Pancreas (tissue), 10 donors: ENCODE results near the gene RIC3. TPM values are rescaled to one million over a fixed set of nuclear protein-coding genes. Genes with fewer than 3 reads are reported as not detected.

Experiments used
- ATAC-seq, 4 donors: fragments of 200-7000 bp; cut with Tn5 transposase; one replicate each; pipeline versions ENCODE4 v1.8.0 to v1.9.1; 2020; ENCODE audit warnings: mild to moderate bottlenecking in 4 of 4, moderate library complexity in 4 of 4
- DNase-seq, 6 donors: peaks; one replicate each; pipeline ENCODE4 v3.0.0-alpha.2; 2020
- FAIRE-seq: peaks from 2 replicates; lab custom pipeline; 2012; peaks lifted over from hg19 to GRCh38; lab: Jason Lieb, UNC
- H3K27ac ChIP-seq, 4 donors: fragments of 200-600 bp; sonication (generic); 1 replicate in 3 of 4; 2 replicates in 1 of 4; pipeline versions ENCODE4 v1.5.0 to v1.8.0; 2020
- H3K27me3 ChIP-seq, 4 donors: fragments of 200-600 bp; one replicate each; pipeline ENCODE4 v1.8.0; 2021
- H3K36me3 ChIP-seq, 3 donors: fragments of 200-600 bp; sonication (generic) in 1 of 3; one replicate each; pipeline versions ENCODE4 v1.5.0 to v1.8.0; 2020 to 2021
- H3K4me1 ChIP-seq, 3 donors: fragments of 200-600 bp; one replicate each; pipeline ENCODE4 v1.8.0; 2021
- H3K4me3 ChIP-seq, 4 donors: fragments of 200-600 bp; sonication (generic) in 2 of 4; one replicate each; pipeline versions ENCODE4 v1.5.0 to v1.8.0; 2020 to 2021
- H3K9me3 ChIP-seq, 4 donors: fragments of 200-600 bp; one replicate each; pipeline ENCODE4 v1.8.0; 2021
- CTCF ChIP-seq, 4 donors: fragments of 200-600 bp; sonication (generic) in 3 of 4; IDR thresholded peaks; one replicate each; pipeline versions ENCODE4 v1.5.0 to v1.8.0; 2021; ENCODE audit warnings: antibody characterized with exemption in 4 of 4
- WGBS, 2 donors: extraction: QIAGEN DNeasy Blood & Tissue Kit; methylation state at CpG; one replicate each; pipeline ENCODE4 v1.1.7; 2013; 5-methylcytosine and 5-hydroxymethylcytosine counted together
- intact Hi-C, 3 donors: fragments of 100-400 bp; cut with DNase I; formaldehyde crosslinking; loops; one replicate each; pipeline versions ENCODE4 v1.11.1 to v1.14.2; 2022
- polyA plus RNA-seq, 2 donors: library from polyadenylated mRNA; stranded (reverse); fragments of 200-250 nt; gene quantifications; one replicate each; pipeline ENCODE4 v1.2.3, GENCODE V29; 2013
- total RNA-seq, 6 donors: library from RNA; stranded (reverse); fragmentation: NEBNext Ultra II Directional in 4 of 6; extraction: Animal tissue kit (Norgen Biotek cat#: 25700) in 4 of 6; gene quantifications; one replicate each; pipeline versions ENCODE4 v1.2.1 to v1.2.4, GENCODE V29; 2021 to 2023
- donor health status: healthy with polysubstance abuse.
- donor health status: DM: no; HTN: no; CAD: no; lungs with moderate emphysema.
- donor health status: DM: no; HTN: no; CAD: no.
- donor health status: control.
- donor health status: control.
- donor health status: Bipolar disorder and iron deficiency.
- donor health status: DM: yes; HTN: yes; CAD: no.
- donor health status: DM: no; HTN: no; CAD: no.
- donor health status: DM: no; HTN: no; CAD: no.
- donor health status: DM: yes; HTN: yes; CAD: no.

Gene RIC3
- total and polyA plus RNA-seq, 8 donors: 11.3 to 49.9 (median 18.2) TPM

- Histone ChIP-seq H3K36me3 (no peaks in the 10 kb centered on the region), H3K4me3 (no peak overlapping the region), H3K27me3 (no peaks in the 10 kb centered on the region), H3K4me1 (no peaks in the 10 kb centered on the region), H3K9me3 (no peaks in the 10 kb centered on the region), H3K27ac (no peak overlapping the region)
- no peak for FAIRE-seq
- no peak for ATAC-seq
- intact Hi-C loops: no loop called here
- peak in 1 of 6 donors; percentile 47 for DNase-seq
- no peak for TF ChIP-seq CTCF (IDR thresholded peaks at IDR 0.05)
- 90 to 92% methylated on average over 15 of the region's 15 CpGs for WGBS, 2 donors
Measured at GRCh38 chr11:8082391-8083087, 86.3 kb downstream of the RIC3 start.

- Histone ChIP-seq H3K27ac (no peak overlapping the region), H3K9me3 (no peaks in the 10 kb centered on the region), H3K4me3 (peak overlapping the region; percentile 28 to 57 (median 42)), H3K4me1 (no peaks in the 10 kb centered on the region), H3K36me3 (no peaks in the 10 kb centered on the region), H3K27me3 (no peaks in the 10 kb centered on the region)
- DNase-seq (peak in 1 of 6 donors; percentile 67), ATAC-seq (peak in 3 of 4 donors; percentile 32 to 43 (median 37)), FAIRE-seq (no peak)
- intact Hi-C loops: no loop called here
- 25 to 39% methylated on average over 24 of the region's 24 CpGs for WGBS, 2 donors
- no peak for TF ChIP-seq CTCF (IDR thresholded peaks at IDR 0.05)
Measured at GRCh38 chr11:8081591-8082250, 87.1 kb downstream of the RIC3 start.

GRCh38 chr11:8080674-8081590 lies 87.9 kb downstream of the RIC3 start, which contains the start of gene TUB:
TSS of gene TUB (plus strand) at chr11:8081211. CDS start at chr11:8081511, 300 bp downstream.
- Histone ChIP-seq H3K27me3 (no peaks in the 10 kb centered on the region), H3K27ac (no peak within 1 kb of the TSS), H3K9me3 (no peaks in the 10 kb centered on the region), H3K36me3 (no peaks in the 10 kb centered on the region), H3K4me1 (no peaks in the 10 kb centered on the region), H3K4me3 (peak within 1 kb of the TSS; percentile 28 to 57 (median 42))
- WGBS, 2 donors: 0 to 1% methylated on average over 48 to 103 of the region's 104 CpGs
- ATAC-seq (peak; percentile 48 to 80 (median 70)), DNase-seq (peak in 3 of 6 donors; percentile 18 to 68 (median 40)), FAIRE-seq (no peak)
- intact Hi-C loops: no loop called here
- no peak for TF ChIP-seq CTCF (IDR thresholded peaks at IDR 0.05)

- peak in 1 of 4 donors; percentile 11 for ATAC-seq
- no peak overlapping the region for H3K27ac ChIP-seq
- FAIRE-seq: no peak
- 80 to 85% methylated on average over 24 of the region's 24 CpGs for WGBS, 2 donors
- intact Hi-C loops: no loop called here
- H3K36me3 ChIP-seq: no peaks in the 10 kb centered on the region
- TF ChIP-seq CTCF (IDR thresholded peaks at IDR 0.05): no peak
- no peaks in the 10 kb centered on the region for H3K4me1 ChIP-seq
- peak overlapping the region in 2 of 4 donors; percentile 54 to 57 for H3K4me3 ChIP-seq
- no peak for DNase-seq
- no peaks in the 10 kb centered on the region for H3K27me3 ChIP-seq
- H3K9me3 ChIP-seq: no peaks in the 10 kb centered on the region
Measured at GRCh38 chr11:8080069-8080670, 88.7 kb downstream of the RIC3 start.
